GM23338 (cell line): ENCODE data around the gene GPR89B. TPM values are rescaled to one million over a fixed set of nuclear protein-coding genes. Genes with fewer than 3 reads are reported as not detected.
"Not testable (repeated sequence)": the region's sequence is repeated elsewhere in the genome, so short reads cannot be mapped to it uniquely, and the experiment has no call there.

ENCODE experiments used
- ATAC-seq: fragments of 200-7000 bp; cut with Tn5 transposase; 3 replicates; pipeline ENCODE4 v1.9.1; 2020
- DNase-seq: peaks from one replicate; pipeline ENCODE4 v3.0.0-alpha.2; 2015; ENCODE audit warnings: low spot score
- H2AFZ ChIP-seq: fragments of 200-600 bp; sonication (generic); 2 replicates; pipeline ENCODE4 v1.8.0; 2016; ENCODE audit warnings: antibody characterized with exemption, mild to moderate bottlenecking, moderate library complexity
- H3F3A ChIP-seq: fragments of 200-600 bp; sonication (generic); replicated peaks from 2 replicates; pipeline ENCODE4 v1.8.0; 2017; ENCODE audit warnings: antibody characterized with exemption, mixed run types, low read depth
- H3K27ac ChIP-seq: fragments of 200-600 bp; sonication (generic); 2 replicates; pipeline ENCODE4 v1.6.1; 2016; ENCODE audit warnings: low read depth
- H3K27me3 ChIP-seq: fragments of 200-600 bp; sonication (generic); 2 replicates; pipeline ENCODE4 v1.8.0; 2016; ENCODE audit warnings: mild to moderate bottlenecking, mixed run types, moderate library complexity; ENCODE audit not compliant: insufficient read depth
- H3K36me3 ChIP-seq: fragments of 200-600 bp; sonication (generic); 2 replicates; pipeline ENCODE4 v1.8.0; 2016; ENCODE audit warnings: mild to moderate bottlenecking; ENCODE audit not compliant: insufficient read depth
- H3K4me1 ChIP-seq: fragments of 200-600 bp; sonication (generic); 2 replicates; pipeline ENCODE4 v1.8.0; 2016; ENCODE audit warnings: mild to moderate bottlenecking, moderate library complexity; ENCODE audit not compliant: insufficient read depth
- H3K4me2 ChIP-seq: fragments of 200-600 bp; sonication (generic); 2 replicates; pipeline ENCODE4 v1.7.1; 2017; ENCODE audit warnings: mixed run types
- H3K4me3 ChIP-seq: fragments of 200-600 bp; sonication (generic); 2 replicates; pipeline ENCODE4 v1.6.1; 2016; ENCODE audit warnings: mixed run types
- H3K79me2 ChIP-seq: fragments of 200-600 bp; sonication (generic); replicated peaks from 2 replicates; pipeline ENCODE4 v1.8.0; 2017; ENCODE audit warnings: mild to moderate bottlenecking; ENCODE audit not compliant: insufficient read depth
- H3K9me2 ChIP-seq: fragments of 200-600 bp; sonication (generic); 2 replicates; pipeline ENCODE4 v1.8.0; 2017; ENCODE audit not compliant: insufficient read depth
- H4K20me1 ChIP-seq: fragments of 200-600 bp; sonication (generic); replicated peaks from 2 replicates; pipeline ENCODE4 v1.8.0; 2017; ENCODE audit warnings: mild to moderate bottlenecking; ENCODE audit not compliant: insufficient read depth
- H3K27ac Mint-ChIP-seq: 2 replicates; pipeline ENCODE4 v1.8.0; 2020; ENCODE audit warnings: inconsistent platforms, mild to moderate bottlenecking, moderate library complexity, mixed read lengths
- H3K27me3 Mint-ChIP-seq: 3 replicates; pipeline ENCODE4 v1.8.0; 2022; ENCODE audit warnings: low read depth, mild to moderate bottlenecking, moderate library complexity, mixed read lengths, inconsistent platforms; ENCODE audit not compliant: insufficient read depth, poor library complexity
- H3K36me3 Mint-ChIP-seq: 3 replicates; pipeline ENCODE4 v1.8.0; 2021; ENCODE audit warnings: low read depth, mild to moderate bottlenecking, inconsistent platforms, moderate library complexity, mixed read lengths
- H3K4me1 Mint-ChIP-seq: 3 replicates; pipeline ENCODE4 v1.8.0; 2020; ENCODE audit warnings: mild to moderate bottlenecking, inconsistent platforms, mixed read lengths
- H3K4me3 Mint-ChIP-seq: 3 replicates; pipeline ENCODE4 v1.8.0; 2021; ENCODE audit warnings: moderate library complexity, mild to moderate bottlenecking, inconsistent platforms, mixed read lengths
- H3K9me3 Mint-ChIP-seq: 3 replicates; pipeline ENCODE4 v1.8.0; 2020; ENCODE audit warnings: moderate library complexity, mild to moderate bottlenecking, inconsistent platforms, mixed read lengths
- polyA plus RNA-seq: library from polyadenylated mRNA; unstranded; fragments of >200 nt; fragmentation: Nextera tagmentation; extraction: Ambion mirVana; gene quantifications from 2 replicates; pipeline ENCODE4 v1.2.1, GENCODE V29; 2016
- total RNA-seq: library from RNA; depleted of rRNA; stranded (reverse); fragments of >200 nt; shearing (Covaris generic); gene quantifications from 2 replicates; pipeline ENCODE4 v1.2.3, GENCODE V29; 2014

The GPR89B gene
- total and polyA plus RNA-seq, 2 experiments from 2014 or later = 25.7 to 27.7 TPM

GRCh38 chr1:147978896-147979651 lies 50.9 kb downstream of the GPR89B start:
- not testable (repeated sequence) for H3K27me3 ChIP-seq
- peak; percentile 57 for ATAC-seq

GRCh38 chr1:147985374-147985773 lies 57.2 kb downstream of the GPR89B start:
- not testable (repeated sequence) for H3K27me3 ChIP-seq, H3K4me1 ChIP-seq, H3K79me2 ChIP-seq, H3K9me3 Mint-ChIP-seq, H3K4me1 Mint-ChIP-seq, H3K27me3 Mint-ChIP-seq, H3K4me3 ChIP-seq, H4K20me1 ChIP-seq, H3K27ac Mint-ChIP-seq, H3K36me3 Mint-ChIP-seq, H3F3A ChIP-seq, H3K9me2 ChIP-seq, H2AFZ ChIP-seq, H3K27ac ChIP-seq, DNase-seq, H3K4me3 Mint-ChIP-seq, H3K36me3 ChIP-seq, H3K4me2 ChIP-seq, ATAC-seq

More at GRCh38 chr1:147978896-147979651, 50.9 kb downstream of the GPR89B start:
- not testable (repeated sequence) for H3K4me3 ChIP-seq, DNase-seq, H3K27ac Mint-ChIP-seq, H4K20me1 ChIP-seq, H3K27me3 Mint-ChIP-seq, H3K9me3 Mint-ChIP-seq, H3K36me3 ChIP-seq, H3K4me1 ChIP-seq, H3F3A ChIP-seq, H3K4me1 Mint-ChIP-seq, H3K4me3 Mint-ChIP-seq, H3K27ac ChIP-seq, H2AFZ ChIP-seq, H3K79me2 ChIP-seq, H3K4me2 ChIP-seq, H3K36me3 Mint-ChIP-seq, H3K9me2 ChIP-seq

GRCh38 chr1:147987893-147988292 lies 59.7 kb downstream of the GPR89B start:
- H3K27me3 Mint-ChIP-seq, H3K4me1 Mint-ChIP-seq, H3K27ac Mint-ChIP-seq, H3K36me3 ChIP-seq, H3K4me3 ChIP-seq, H3K27me3 ChIP-seq, H3K9me2 ChIP-seq, H2AFZ ChIP-seq, ATAC-seq, H3F3A ChIP-seq, H3K4me2 ChIP-seq, H3K36me3 Mint-ChIP-seq, H4K20me1 ChIP-seq, H3K4me1 ChIP-seq, H3K9me3 Mint-ChIP-seq, H3K79me2 ChIP-seq, DNase-seq, H3K4me3 Mint-ChIP-seq, H3K27ac ChIP-seq: not testable (repeated sequence)

- not testable (repeated sequence) for ATAC-seq, H3K27ac ChIP-seq, H3K9me3 Mint-ChIP-seq, H3K27me3 Mint-ChIP-seq, H3K36me3 Mint-ChIP-seq, H3K4me2 ChIP-seq, H2AFZ ChIP-seq, H3K79me2 ChIP-seq, H3K27me3 ChIP-seq, H3K4me1 Mint-ChIP-seq, H3K4me3 Mint-ChIP-seq, H3K4me1 ChIP-seq, DNase-seq, H3F3A ChIP-seq, H3K36me3 ChIP-seq, H3K27ac Mint-ChIP-seq, H4K20me1 ChIP-seq, H3K4me3 ChIP-seq, H3K9me2 ChIP-seq
Observed at GRCh38 chr1:147992916-147993315, 64.7 kb downstream of the GPR89B start.

GRCh38 chr1:147993400-147993799 lies 65.2 kb downstream of the GPR89B start:
- H3K27ac Mint-ChIP-seq, H3K27me3 Mint-ChIP-seq, DNase-seq, H3K4me1 Mint-ChIP-seq, H3K27me3 ChIP-seq, H2AFZ ChIP-seq, H3K27ac ChIP-seq, H3K4me1 ChIP-seq, H3K36me3 ChIP-seq, ATAC-seq, H3K9me2 ChIP-seq, H3K79me2 ChIP-seq, H4K20me1 ChIP-seq, H3K4me3 Mint-ChIP-seq, H3K4me2 ChIP-seq, H3K9me3 Mint-ChIP-seq, H3K4me3 ChIP-seq, H3K36me3 Mint-ChIP-seq, H3F3A ChIP-seq: not testable (repeated sequence)

GRCh38 chr1:147993825-147994615 lies 65.8 kb downstream of the GPR89B start:
- not testable (repeated sequence) for H3K4me2 ChIP-seq, H3F3A ChIP-seq, H3K4me1 Mint-ChIP-seq, H2AFZ ChIP-seq, H3K9me2 ChIP-seq, ATAC-seq, H4K20me1 ChIP-seq, H3K36me3 Mint-ChIP-seq, H3K9me3 Mint-ChIP-seq, H3K4me1 ChIP-seq, H3K27me3 ChIP-seq, H3K36me3 ChIP-seq, H3K4me3 ChIP-seq, H3K27ac ChIP-seq, H3K27me3 Mint-ChIP-seq, DNase-seq, H3K4me3 Mint-ChIP-seq, H3K79me2 ChIP-seq, H3K27ac Mint-ChIP-seq
